ENCODE measurements around the gene ENOX1.

Gene ENOX1

GRCh38 chr13:43684963-43685725 is 101.6 kb downstream of the ENOX1 start:
- no peak overlapping the region for H3K4me3 ChIP-seq (ENCODE audit: low read length)
- TF ChIP-seq CTCF (conservative IDR thresholded peaks at IDR 0.05; ENCODE audit: low read depth, low read length) = no peak

GRCh38 chr13:43682701-43683100 is 104.1 kb downstream of the ENOX1 start:
- TF ChIP-seq CTCF (conservative IDR thresholded peaks at IDR 0.05; ENCODE audit: low read depth, low read length) = no peak
- no peak overlapping the region for H3K4me3 ChIP-seq (ENCODE audit: low read length)
- DNase-seq (ENCODE audit: low read depth) = no peak

More at GRCh38 chr13:43684963-43685725, 101.6 kb downstream of the ENOX1 start:
- no peak for DNase-seq (ENCODE audit: low read depth)

- TF ChIP-seq CTCF (conservative IDR thresholded peaks at IDR 0.05; ENCODE audit: low read depth, low read length) = no peak
- no peak for DNase-seq (ENCODE audit: low read depth)
- H3K4me3 ChIP-seq (ENCODE audit: low read length) = no peak overlapping the region
Measured at GRCh38 chr13:43676320-43676719, 110.5 kb downstream of the ENOX1 start.

- TF ChIP-seq CTCF (conservative IDR thresholded peaks at IDR 0.05; ENCODE audit: low read depth, low read length) = no peak
- DNase-seq (ENCODE audit: low read depth) = no peak
Measured at GRCh38 chr13:43675577-43675976, 111.2 kb downstream of the ENOX1 start.

GRCh38 chr13:43669964-43670363 is 116.8 kb downstream of the ENOX1 start:
- DNase-seq (ENCODE audit: low read depth) = no peak
- no peak overlapping the region for H3K4me3 ChIP-seq (ENCODE audit: low read length)
- TF ChIP-seq CTCF (conservative IDR thresholded peaks at IDR 0.05; ENCODE audit: low read depth, low read length) = no peak

More at GRCh38 chr13:43675577-43675976, 111.2 kb downstream of the ENOX1 start:
- no peak overlapping the region for H3K4me3 ChIP-seq (ENCODE audit: low read length)

GRCh38 chr13:43669101-43669500 is 117.7 kb downstream of the ENOX1 start:
- no peak for TF ChIP-seq CTCF (conservative IDR thresholded peaks at IDR 0.05; ENCODE audit: low read depth, low read length)
- DNase-seq (ENCODE audit: low read depth) = no peak
- H3K4me3 ChIP-seq (ENCODE audit: low read length) = no peak overlapping the region

GRCh38 chr13:43666403-43666802 is 120.4 kb downstream of the ENOX1 start:
- DNase-seq (ENCODE audit: low read depth) = no peak
- TF ChIP-seq CTCF (conservative IDR thresholded peaks at IDR 0.05; ENCODE audit: low read depth, low read length) = no peak
- H3K4me3 ChIP-seq (ENCODE audit: low read length) = no peak overlapping the region
